OCI-LY1 (cell line): Measurements from ENCODE around the gene PTPRF.

ENCODE experiments used
- H2AFZ ChIP-seq: fragments of 200-600 bp; sonication (generic), shearing (Covaris generic); 2 replicates; pipeline ENCODE4 v1.6.0; 2014; ENCODE audit warnings: antibody characterized with exemption, mild to moderate bottlenecking, low read length
- H3F3A ChIP-seq: fragments of 200-600 bp; sonication (generic), shearing (Covaris generic); 2 replicates; pipeline ENCODE4 v1.6.0; 2014; ENCODE audit warnings: mild to moderate bottlenecking, antibody characterized with exemption, low read length, moderate library complexity; ENCODE audit not compliant: insufficient read depth
- H3K27ac ChIP-seq: fragments of 200-600 bp; sonication (generic); 2 replicates; pipeline ENCODE4 v1.5.1; 2014; ENCODE audit warnings: low read length, mixed run types, mild to moderate bottlenecking, low read depth; ENCODE audit not compliant: poor library complexity, severe bottlenecking
- H3K27me3 ChIP-seq: fragments of 200-600 bp; sonication (generic); 2 replicates; pipeline ENCODE4 v1.6.0; 2014; ENCODE audit warnings: antibody characterized with exemption, mild to moderate bottlenecking, low read length, moderate library complexity; ENCODE audit not compliant: insufficient read depth
- H3K36me3 ChIP-seq: fragments of 200-600 bp; sonication (generic); 2 replicates; pipeline ENCODE4 v1.6.1; 2014; ENCODE audit warnings: mild to moderate bottlenecking, antibody characterized with exemption, low read length, moderate library complexity, mixed read lengths; ENCODE audit not compliant: insufficient read depth
- H3K4me1 ChIP-seq: fragments of 200-600 bp; sonication (generic); 2 replicates; pipeline ENCODE4 v1.5.1; 2014; ENCODE audit warnings: mild to moderate bottlenecking, low read length, moderate library complexity; ENCODE audit not compliant: insufficient read depth, severe bottlenecking
- H3K4me2 ChIP-seq: fragments of 200-600 bp; sonication (generic), shearing (Covaris generic); 2 replicates; pipeline ENCODE4 v1.6.1; 2014; ENCODE audit warnings: low read length
- H3K4me3 ChIP-seq: fragments of 200-600 bp; sonication (generic); 2 replicates; pipeline ENCODE4 v1.5.1; 2014; ENCODE audit warnings: low read length, low read depth, mild to moderate bottlenecking, mixed read lengths; ENCODE audit not compliant: poor library complexity, severe bottlenecking
- H3K79me2 ChIP-seq: fragments of 200-600 bp; shearing (Covaris generic); 2 replicates; pipeline ENCODE4 v1.6.1; 2016; ENCODE audit warnings: mixed run types, low read length, mixed read lengths; ENCODE audit not compliant: insufficient read depth
- H3K9ac ChIP-seq: fragments of 200-600 bp; sonication (generic), shearing (Covaris generic); 2 replicates; pipeline ENCODE4 v1.6.1; 2014; ENCODE audit warnings: mild to moderate bottlenecking, low read length, mixed read lengths
- H3K9me2 ChIP-seq: fragments of 200-600 bp; sonication (generic), shearing (Covaris generic); 2 replicates; pipeline ENCODE4 v1.6.1; 2014; ENCODE audit warnings: low read depth, mild to moderate bottlenecking, low read length, mixed read lengths
- H3K9me3 ChIP-seq: fragments of 200-600 bp; shearing (Covaris generic); 2 replicates; pipeline ENCODE4 v1.6.1; 2014; ENCODE audit warnings: low read length, mixed read lengths
- H4K20me1 ChIP-seq: fragments of 200-600 bp; sonication (generic), shearing (Covaris generic); 2 replicates; pipeline ENCODE4 v1.6.0; 2016; ENCODE audit warnings: mild to moderate bottlenecking, low read length; ENCODE audit not compliant: insufficient read depth
- CTCF ChIP-seq: fragments of 200-600 bp; sonication (generic), shearing (Covaris generic); IDR thresholded peaks from 2 replicates; pipeline ENCODE4 v1.5.1; 2017; ENCODE audit warnings: mild to moderate bottlenecking, antibody characterized with exemption, low read length, moderate library complexity, mixed read lengths
- EZH2 ChIP-seq: fragments of 200-600 bp; sonication (generic), shearing (Covaris generic); IDR thresholded peaks from 2 replicates; pipeline ENCODE4 v1.8.0; 2017; ENCODE audit warnings: borderline replicate concordance, mixed run types, mild to moderate bottlenecking, antibody characterized with exemption, low read length, moderate library complexity, mixed read lengths

Gene PTPRF

GRCh38 chr1:43620956-43621355 is 90.3 kb downstream of the PTPRF start:
- Histone ChIP-seq H3K4me3 (no peak overlapping the region), H3F3A (no peaks in the 10 kb centered on the region), H2AFZ (no peak overlapping the region), H3K4me1 (no peaks in the 10 kb centered on the region), H3K36me3 (no peaks in the 10 kb centered on the region), H3K9ac (no peak overlapping the region), H4K20me1 (no peaks in the 10 kb centered on the region), H3K9me2 (no peaks in the 10 kb centered on the region), H3K4me2 (no peak overlapping the region), H3K9me3 (no peaks in the 10 kb centered on the region), H3K79me2 (no peaks in the 10 kb centered on the region), H3K27ac (no peak overlapping the region), H3K27me3 (no peaks in the 10 kb centered on the region; the same call in 1 of the 2 replicates)
- no peak for TF ChIP-seq EZH2
- TF ChIP-seq CTCF: no peak

GRCh38 chr1:43621386-43621785 is 90.7 kb downstream of the PTPRF start:
- Histone ChIP-seq H3K9ac (no peak overlapping the region), H3K9me3 (no peaks in the 10 kb centered on the region), H3K36me3 (no peaks in the 10 kb centered on the region), H3K79me2 (no peaks in the 10 kb centered on the region), H3K27ac (no peak overlapping the region), H3K9me2 (no peaks in the 10 kb centered on the region), H2AFZ (no peak overlapping the region), H4K20me1 (no peaks in the 10 kb centered on the region), H3K4me3 (no peak overlapping the region), H3K27me3 (no peaks in the 10 kb centered on the region), H3K4me1 (no peaks in the 10 kb centered on the region), H3F3A (no peaks in the 10 kb centered on the region), H3K4me2 (no peak overlapping the region)
- TF ChIP-seq EZH2: no peak
- no peak for TF ChIP-seq CTCF

GRCh38 chr1:43621861-43622260 is 91.2 kb downstream of the PTPRF start:
- no peak overlapping the region for H3K4me3 ChIP-seq
- H3K27ac ChIP-seq: no peak overlapping the region
- H3K9ac ChIP-seq: no peak overlapping the region
- no peaks in the 10 kb centered on the region for H3K36me3 ChIP-seq
- H3K27me3 ChIP-seq: no peaks in the 10 kb centered on the region
- H3K4me1 ChIP-seq: no peaks in the 10 kb centered on the region
- H3K4me2 ChIP-seq: no peak overlapping the region
- H3K9me3 ChIP-seq: no peaks in the 10 kb centered on the region
- no peaks in the 10 kb centered on the region for H3K9me2 ChIP-seq
- H4K20me1 ChIP-seq: no peaks in the 10 kb centered on the region
- H3F3A ChIP-seq: no peaks in the 10 kb centered on the region
- no peak overlapping the region for H2AFZ ChIP-seq
- H3K79me2 ChIP-seq: no peaks in the 10 kb centered on the region
- no peak for TF ChIP-seq EZH2
- TF ChIP-seq CTCF: no peak
